ENCODE results near the gene COL1A1.

COL1A1 gene

DNA sequence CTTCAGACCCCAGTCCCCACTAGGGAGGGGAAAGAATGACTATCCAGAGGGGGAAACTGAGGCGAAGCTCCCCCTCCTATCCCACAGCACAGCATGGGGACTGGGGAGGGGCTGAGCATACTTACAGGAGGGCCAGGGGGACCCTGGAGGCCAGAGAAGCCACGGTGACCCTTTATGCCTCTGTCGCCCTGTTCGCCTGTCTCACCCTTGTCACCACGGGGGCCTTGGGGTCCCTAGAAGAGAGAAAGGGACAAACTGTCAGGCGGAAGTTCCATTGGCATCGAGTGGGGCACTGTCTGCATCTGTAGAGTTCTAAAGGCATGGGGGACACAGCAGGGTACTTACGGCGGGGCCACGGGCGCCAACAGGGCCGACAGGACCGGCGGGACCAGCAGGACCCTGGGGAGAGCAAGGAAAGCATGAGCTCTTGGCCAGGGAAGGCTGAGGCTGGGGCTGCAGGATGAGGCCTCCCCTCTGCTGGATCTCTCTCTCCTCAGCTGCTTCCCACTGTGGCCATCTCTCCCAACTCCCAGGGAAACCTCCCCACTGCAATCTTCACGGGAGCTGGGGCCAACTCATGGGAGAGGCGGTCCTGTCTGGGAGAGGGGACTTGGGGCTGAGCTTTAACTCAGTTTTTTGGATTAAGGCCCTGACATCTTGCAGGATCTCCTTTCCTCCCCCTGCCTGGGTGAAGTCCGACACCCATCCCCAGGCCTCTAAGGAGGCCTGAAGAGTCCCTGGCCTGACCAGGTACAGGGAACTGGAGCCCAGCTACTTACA is 13.5 kb downstream of the COL1A1 start:
- Mint-ChIP-seq H3K27me3 (ENCODE audit: low read depth, poor library complexity) (no peaks in the 10 kb centered on the region), H3K36me3 (ENCODE audit: low read depth) (peaks cover 34% of the 10 kb centered on the region), H3K4me1 (peaks cover 29% of the 10 kb centered on the region), H3K9me3 (no peaks in the 10 kb centered on the region), H3K27ac (peak overlapping the region; percentile 68), H3K4me3 (no peak overlapping the region)
- TF ChIP-seq, protein P1, sequence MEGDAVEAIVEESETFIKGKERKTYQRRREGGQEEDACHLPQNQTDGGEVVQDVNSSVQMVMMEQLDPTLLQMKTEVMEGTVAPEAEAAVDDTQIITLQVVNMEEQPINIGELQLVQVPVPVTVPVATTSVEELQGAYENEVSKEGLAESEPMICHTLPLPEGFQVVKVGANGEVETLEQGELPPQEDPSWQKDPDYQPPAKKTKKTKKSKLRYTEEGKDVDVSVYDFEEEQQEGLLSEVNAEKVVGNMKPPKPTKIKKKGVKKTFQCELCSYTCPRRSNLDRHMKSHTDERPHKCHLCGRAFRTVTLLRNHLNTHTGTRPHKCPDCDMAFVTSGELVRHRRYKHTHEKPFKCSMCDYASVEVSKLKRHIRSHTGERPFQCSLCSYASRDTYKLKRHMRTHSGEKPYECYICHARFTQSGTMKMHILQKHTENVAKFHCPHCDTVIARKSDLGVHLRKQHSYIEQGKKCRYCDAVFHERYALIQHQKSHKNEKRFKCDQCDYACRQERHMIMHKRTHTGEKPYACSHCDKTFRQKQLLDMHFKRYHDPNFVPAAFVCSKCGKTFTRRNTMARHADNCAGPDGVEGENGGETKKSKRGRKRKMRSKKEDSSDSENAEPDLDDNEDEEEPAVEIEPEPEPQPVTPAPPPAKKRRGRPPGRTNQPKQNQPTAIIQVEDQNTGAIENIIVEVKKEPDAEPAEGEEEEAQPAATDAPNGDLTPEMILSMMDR (IDR thresholded peaks at IDR 0.05) = no peak
- no peak for DNase-seq

DNA sequence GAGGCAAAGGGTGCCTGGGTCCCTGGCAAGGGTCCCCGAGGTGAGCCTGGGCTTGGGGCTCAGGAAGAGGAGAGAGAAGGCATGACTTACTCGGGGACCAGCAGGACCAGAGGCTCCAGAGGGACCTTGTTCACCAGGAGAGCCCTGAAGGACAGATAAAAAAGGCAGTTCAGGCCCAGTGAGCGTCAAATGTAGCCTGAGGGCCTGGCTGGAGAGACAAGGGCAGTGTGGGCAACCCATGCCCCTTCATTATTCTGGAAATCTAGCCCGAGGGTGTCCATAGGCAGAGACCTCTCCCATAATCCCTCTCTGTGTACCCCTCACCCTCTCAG is 14.1 kb downstream of the COL1A1 start:
- Mint-ChIP-seq H3K9me3 (no peaks in the 10 kb centered on the region), H3K27me3 (ENCODE audit: low read depth, poor library complexity) (no peaks in the 10 kb centered on the region), H3K27ac (peak overlapping the region; percentile 39), H3K4me1 (peaks cover 34% of the 10 kb centered on the region), H3K4me3 (no peak overlapping the region), H3K36me3 (ENCODE audit: low read depth) (peaks cover 34% of the 10 kb centered on the region)
- DNase-seq = no peak
- TF ChIP-seq, protein P1 (IDR thresholded peaks at IDR 0.05) = no peak

DNA sequence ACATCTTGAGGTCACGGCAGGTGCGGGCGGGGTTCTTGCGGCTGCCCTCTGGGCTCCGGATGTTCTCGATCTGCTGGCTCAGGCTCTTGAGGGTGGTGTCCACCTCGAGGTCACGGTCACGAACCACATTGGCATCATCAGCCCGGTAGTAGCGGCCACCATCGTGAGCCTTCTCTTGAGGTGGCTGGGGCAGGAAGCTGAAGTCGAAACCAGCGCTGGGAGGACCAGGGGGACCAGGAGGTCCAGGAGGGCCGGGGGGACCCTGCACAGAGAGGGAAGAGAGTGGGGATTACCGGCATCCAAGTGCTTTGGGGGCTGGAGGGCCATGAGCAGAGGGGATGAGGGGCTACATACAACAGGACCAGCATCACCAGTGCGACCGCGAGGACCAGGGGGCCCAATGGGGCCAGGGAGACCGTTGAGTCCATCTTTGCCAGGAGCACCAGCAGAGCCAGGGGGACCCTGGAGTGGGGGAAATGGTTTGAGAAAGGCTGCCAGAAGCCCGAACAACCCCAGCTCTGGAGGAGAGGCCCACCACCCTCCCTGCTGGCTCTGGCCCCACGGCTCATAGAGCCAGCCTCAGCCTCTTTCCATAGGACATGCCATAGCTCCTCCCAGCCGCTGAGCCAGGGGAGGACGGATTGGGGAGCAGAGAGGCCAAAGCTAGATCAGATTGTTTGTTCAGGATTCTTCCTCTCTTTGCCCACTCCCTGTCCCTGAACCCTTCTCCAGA is 14.6 kb downstream of the COL1A1 start:
- Mint-ChIP-seq H3K4me1 (peaks cover 36% of the 10 kb centered on the region), H3K9me3 (no peaks in the 10 kb centered on the region), H3K27ac (peak overlapping the region; percentile 39), H3K27me3 (ENCODE audit: low read depth, poor library complexity) (peaks cover 4% of the 10 kb centered on the region), H3K4me3 (no peak overlapping the region), H3K36me3 (ENCODE audit: low read depth) (peaks cover 34% of the 10 kb centered on the region)
- no peak for DNase-seq
- TF ChIP-seq, protein P1 (IDR thresholded peaks at IDR 0.05) = no peak

DNA sequence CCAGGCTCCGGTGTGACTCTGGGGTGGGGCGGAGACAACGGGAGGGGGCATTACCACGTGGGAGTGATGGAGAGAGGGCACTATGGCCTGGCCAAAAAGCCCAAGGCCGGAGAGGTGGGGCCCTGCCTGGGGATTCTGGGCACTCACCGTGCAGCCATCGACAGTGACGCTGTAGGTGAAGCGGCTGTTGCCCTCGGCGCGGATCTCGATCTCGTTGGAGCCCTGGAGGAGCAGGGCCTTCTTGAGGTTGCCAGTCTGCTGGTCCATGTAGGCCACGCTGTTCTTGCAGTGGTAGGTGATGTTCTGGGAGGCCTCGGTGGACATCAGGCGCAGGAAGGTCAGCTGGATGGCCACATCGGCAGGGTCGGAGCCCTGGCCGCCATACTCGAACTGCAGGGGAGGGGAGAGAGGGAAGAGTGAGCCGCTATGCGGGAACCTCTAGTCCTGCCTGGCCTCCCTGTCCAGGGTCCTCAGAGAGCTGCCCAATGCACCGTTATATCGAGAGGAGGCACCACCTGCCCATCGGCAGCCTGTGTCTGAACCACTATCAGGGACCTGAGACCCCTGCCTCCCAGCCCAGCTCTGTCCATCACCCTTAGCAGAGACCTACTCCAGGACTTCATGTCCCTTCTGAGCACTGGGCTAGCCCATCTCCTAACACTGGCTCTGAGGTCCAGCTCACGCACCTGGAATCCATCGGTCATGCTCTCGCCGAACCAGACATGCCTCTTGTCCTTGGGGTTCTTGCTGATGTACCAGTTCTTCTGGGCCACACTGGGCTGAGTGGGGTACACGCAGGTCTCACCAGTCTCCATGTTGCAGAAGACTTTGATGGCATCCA is 15.6 kb downstream of the COL1A1 start:
- no peak for DNase-seq
- H3K27me3 Mint-ChIP-seq (ENCODE audit: low read depth, poor library complexity) = peaks cover 4% of the 10 kb centered on the region
- no peak overlapping the region for H3K4me3 Mint-ChIP-seq
- TF ChIP-seq, protein P1 (IDR thresholded peaks at IDR 0.05) = no peak
- H3K36me3 Mint-ChIP-seq (ENCODE audit: low read depth) = peaks cover 31% of the 10 kb centered on the region
- H3K9me3 Mint-ChIP-seq = no peaks in the 10 kb centered on the region
- H3K27ac Mint-ChIP-seq = no peak overlapping the region
- H3K4me1 Mint-ChIP-seq = peaks cover 46% of the 10 kb centered on the region

DNA sequence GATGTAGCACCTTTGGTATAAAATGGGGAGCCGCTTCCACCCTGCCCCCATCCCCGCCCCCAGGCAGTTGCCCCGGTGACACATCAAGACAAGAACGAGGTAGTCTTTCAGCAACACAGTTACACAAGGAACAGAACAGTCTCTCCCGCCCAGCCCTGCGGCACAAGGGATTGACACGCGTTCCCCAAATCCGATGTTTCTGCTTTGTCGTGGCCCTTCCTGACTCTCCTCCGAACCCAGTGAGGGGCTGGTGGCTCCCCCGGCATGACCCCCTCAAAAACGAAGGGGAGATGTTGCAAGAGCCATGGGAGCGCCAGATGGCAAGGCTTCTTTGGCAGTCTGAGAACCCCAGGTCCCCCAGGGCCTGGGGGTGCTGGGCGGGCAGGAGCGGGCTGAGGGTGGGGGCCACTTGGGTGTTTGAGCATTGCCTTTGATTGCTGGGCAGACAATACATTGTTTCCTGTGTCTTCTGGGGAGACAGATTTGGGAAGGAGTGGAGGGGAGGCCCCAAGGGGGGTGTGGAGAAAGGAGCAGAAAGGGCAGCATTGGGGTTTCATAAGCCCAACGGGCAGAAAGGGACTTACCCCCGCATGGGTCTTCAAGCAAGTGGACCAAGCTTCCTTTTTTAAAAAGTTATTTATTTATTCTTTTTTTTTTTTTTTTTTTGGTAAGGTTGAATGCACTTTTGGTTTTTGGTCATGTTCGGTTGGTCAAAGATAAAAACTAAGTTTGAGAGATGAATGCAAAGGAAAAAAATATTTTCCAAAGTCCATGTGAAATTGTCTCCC is 16.6 kb downstream of the COL1A1 start:
- peaks cover 4% of the 10 kb centered on the region for H3K27me3 Mint-ChIP-seq (ENCODE audit: low read depth, poor library complexity)
- H3K27ac Mint-ChIP-seq = peak overlapping the region; percentile 16
- TF ChIP-seq, protein P1 (IDR thresholded peaks at IDR 0.05) = no peak
- H3K4me1 Mint-ChIP-seq = peaks cover 56% of the 10 kb centered on the region
- no peaks in the 10 kb centered on the region for H3K9me3 Mint-ChIP-seq
- no peak overlapping the region for H3K4me3 Mint-ChIP-seq
- peaks cover 29% of the 10 kb centered on the region for H3K36me3 Mint-ChIP-seq (ENCODE audit: low read depth)
- no peak for DNase-seq
